Skeletal muscle satellite cell (primary cell): ENCODE data around the gene TRPV5. TPM values are rescaled to one million over a fixed set of nuclear protein-coding genes. Genes with fewer than 3 reads are reported as not detected.
"Not testable (repeated sequence)": the region's sequence is repeated elsewhere in the genome, so short reads cannot be mapped to it uniquely, and the experiment has no call there.

Experiments used
- H3K27me3 ChIP-seq: 2 replicates; pipeline ENCODE4 v1.7.0; 2013; ENCODE audit warnings: low read length; ENCODE audit not compliant: control insufficient read depth, insufficient read depth
- H3K36me3 ChIP-seq: 2 replicates; pipeline ENCODE4 v1.7.0; 2013; ENCODE audit warnings: mild to moderate bottlenecking, control low read depth, low read length; ENCODE audit not compliant: insufficient read depth
- H3K4me1 ChIP-seq: 2 replicates; pipeline ENCODE4 v1.7.0; 2013; ENCODE audit warnings: low read length; ENCODE audit not compliant: control insufficient read depth, insufficient read depth
- H3K4me2 ChIP-seq: 2 replicates; pipeline ENCODE4 v1.7.0; 2013; ENCODE audit warnings: mild to moderate bottlenecking, low read length
- H3K4me3 ChIP-seq: 2 replicates; pipeline ENCODE4 v1.7.0; 2013; ENCODE audit warnings: low read length
- H3K9ac ChIP-seq: 2 replicates; pipeline ENCODE4 v1.7.0; 2013; ENCODE audit warnings: mild to moderate bottlenecking, low read depth, low read length, moderate library complexity
- H3K9me3 ChIP-seq: replicated peaks from 2 replicates; pipeline ENCODE4 v1.7.0; 2013; ENCODE audit warnings: mild to moderate bottlenecking, control low read depth, low read length
- total RNA-seq: library from RNA; depleted of rRNA; stranded (reverse); fragments of >200 nt; gene quantifications from 2 replicates; pipeline ENCODE4 v1.2.3, GENCODE V29; 2012; rRNA removed

The TRPV5 gene
- not detected in 2 replicates for total RNA-seq

DNA sequence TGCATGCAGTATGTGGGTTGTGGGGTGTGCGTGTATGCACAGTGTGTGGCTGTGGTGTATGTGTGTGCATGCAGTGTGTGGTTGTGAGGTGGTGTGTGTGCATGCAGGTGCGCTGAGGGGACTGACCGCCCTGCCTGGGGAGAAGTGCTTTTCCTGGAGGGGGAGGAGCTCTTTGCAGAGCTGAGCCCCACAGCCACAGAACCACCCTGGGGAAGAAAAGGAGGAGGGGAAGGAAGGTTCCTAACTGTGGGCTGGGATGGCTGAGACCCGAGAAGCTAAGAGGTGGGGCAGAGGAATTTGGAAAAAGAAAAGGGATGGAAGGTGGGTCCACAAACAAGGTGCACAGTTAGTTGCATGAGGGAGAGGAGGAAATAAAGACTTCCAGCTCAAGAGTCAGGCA lies at the start of gene TRPV5:
TSS of gene TRPV5 (minus strand) at position 123 of the 400 bp plus-strand sequence. CDS start 287 bp downstream, outside the sequence.
- H3K4me1 ChIP-seq, result no peaks in the 10 kb centered on the region

DNA sequence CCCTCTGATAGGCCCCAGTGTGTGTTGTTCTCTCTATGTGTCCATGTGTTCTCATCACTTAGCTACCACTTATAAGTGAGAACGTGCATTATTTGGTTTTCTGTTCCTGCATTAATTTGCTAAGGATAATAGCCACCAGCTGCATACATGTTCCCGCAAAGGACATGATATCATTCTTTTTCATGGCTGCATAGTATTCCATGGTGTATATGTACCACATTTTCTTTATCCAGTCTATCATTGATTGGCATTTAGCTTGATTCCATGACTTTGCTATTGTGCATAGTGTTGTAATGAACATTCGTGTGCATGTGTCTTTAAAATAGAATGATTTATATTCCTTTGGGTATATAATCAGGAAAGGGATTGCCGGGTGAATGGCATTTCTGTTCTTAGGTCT lies 44.9 kb upstream of the TRPV5 start:
- H3K4me1 ChIP-seq, H3K4me3 ChIP-seq, H3K9me3 ChIP-seq, H3K9ac ChIP-seq, H3K36me3 ChIP-seq, H3K27me3 ChIP-seq, H3K4me2 ChIP-seq: not testable (repeated sequence)

More for the DNA sequence above, at the start of gene TRPV5:
- Histone ChIP-seq H3K4me2 (no peak within 1 kb of the TSS), H3K4me3 (no peak within 1 kb of the TSS), H3K9ac (no peak within 1 kb of the TSS), H3K36me3 (no peaks in the 10 kb centered on the region), H3K9me3 (no peaks in the 10 kb centered on the region), H3K27me3 (peaks cover 18% of the 10 kb centered on the region)

DNA sequence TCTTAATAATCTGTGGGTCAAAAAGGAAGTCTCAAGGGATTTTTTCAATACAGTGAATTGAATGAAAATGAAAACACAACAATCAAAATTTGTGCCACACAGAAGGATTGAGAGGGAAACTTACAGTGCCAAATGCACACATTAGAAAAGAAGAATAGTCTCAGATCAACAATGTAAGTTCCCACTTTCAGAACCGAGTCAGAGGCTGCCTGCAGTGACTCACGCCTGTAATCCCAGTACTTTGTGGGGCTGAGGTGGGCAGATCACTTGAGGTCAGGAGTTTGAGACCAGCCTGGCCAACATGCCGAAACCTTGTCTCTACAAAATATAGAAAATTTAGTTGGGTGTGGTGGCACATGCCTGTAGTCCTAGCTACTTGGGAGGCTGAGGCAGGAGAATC lies 41.1 kb upstream of the TRPV5 start:
- Histone ChIP-seq H3K4me2 (no peak overlapping the region), H3K4me3 (no peak overlapping the region), H3K4me1 (no peaks in the 10 kb centered on the region), H3K9ac (no peak overlapping the region), H3K27me3 (no peaks in the 10 kb centered on the region), H3K9me3 (no peaks in the 10 kb centered on the region), H3K36me3 (no peaks in the 10 kb centered on the region)

DNA sequence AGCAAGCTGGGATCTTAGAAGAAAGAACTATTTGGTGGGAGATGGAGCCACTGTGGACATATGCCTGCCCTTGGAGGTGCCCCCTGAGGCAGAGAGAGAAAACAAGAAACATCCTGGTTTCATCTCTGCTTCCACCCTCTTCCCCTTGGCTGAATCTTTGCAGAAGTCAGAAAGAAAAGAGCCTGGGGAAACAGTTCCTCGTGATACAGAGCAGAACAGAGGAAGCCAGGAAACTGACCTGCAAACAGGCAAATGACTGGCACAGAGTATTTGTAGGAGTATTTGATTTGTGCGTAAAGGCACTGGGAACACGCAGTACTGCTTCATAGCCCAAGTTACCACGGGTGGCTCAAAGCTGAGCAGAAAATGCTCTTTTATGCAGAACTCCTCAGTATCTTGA lies 35.6 kb upstream of the TRPV5 start:
- H3K9ac ChIP-seq, result no peak overlapping the region
- no peaks in the 10 kb centered on the region for H3K36me3 ChIP-seq
- no peak overlapping the region for H3K4me3 ChIP-seq
- H3K4me1 ChIP-seq, result no peaks in the 10 kb centered on the region
- peaks cover 8% of the 10 kb centered on the region for H3K27me3 ChIP-seq
- H3K4me2 ChIP-seq, result no peak overlapping the region
- no peaks in the 10 kb centered on the region for H3K9me3 ChIP-seq

DNA sequence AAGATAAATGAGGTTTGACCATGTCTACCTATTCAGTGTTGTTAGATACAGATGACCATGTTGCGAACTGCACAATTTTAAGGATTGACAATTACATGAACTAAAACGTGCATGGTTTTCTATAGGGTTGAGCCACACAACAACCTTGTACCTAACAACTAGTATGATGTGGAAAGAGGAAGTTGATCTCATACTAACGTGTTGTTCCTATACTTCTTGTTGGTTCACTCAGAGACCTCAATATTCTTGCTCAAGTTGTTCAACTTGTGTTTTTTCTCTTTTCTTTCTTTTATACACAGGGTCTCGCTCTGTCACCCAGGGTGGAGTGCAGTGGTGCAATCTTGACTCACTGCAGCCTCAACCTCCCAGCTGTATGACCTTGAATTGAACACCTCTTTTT lies 34.7 kb upstream of the TRPV5 start:
- H3K27me3 ChIP-seq, result peaks cover 9% of the 10 kb centered on the region
- H3K9me3 ChIP-seq, result no peaks in the 10 kb centered on the region
- H3K9ac ChIP-seq, result no peak overlapping the region
- no peak overlapping the region for H3K4me2 ChIP-seq
- H3K36me3 ChIP-seq, result no peaks in the 10 kb centered on the region
- H3K4me3 ChIP-seq, result no peak overlapping the region
- H3K4me1 ChIP-seq, result no peaks in the 10 kb centered on the region

DNA sequence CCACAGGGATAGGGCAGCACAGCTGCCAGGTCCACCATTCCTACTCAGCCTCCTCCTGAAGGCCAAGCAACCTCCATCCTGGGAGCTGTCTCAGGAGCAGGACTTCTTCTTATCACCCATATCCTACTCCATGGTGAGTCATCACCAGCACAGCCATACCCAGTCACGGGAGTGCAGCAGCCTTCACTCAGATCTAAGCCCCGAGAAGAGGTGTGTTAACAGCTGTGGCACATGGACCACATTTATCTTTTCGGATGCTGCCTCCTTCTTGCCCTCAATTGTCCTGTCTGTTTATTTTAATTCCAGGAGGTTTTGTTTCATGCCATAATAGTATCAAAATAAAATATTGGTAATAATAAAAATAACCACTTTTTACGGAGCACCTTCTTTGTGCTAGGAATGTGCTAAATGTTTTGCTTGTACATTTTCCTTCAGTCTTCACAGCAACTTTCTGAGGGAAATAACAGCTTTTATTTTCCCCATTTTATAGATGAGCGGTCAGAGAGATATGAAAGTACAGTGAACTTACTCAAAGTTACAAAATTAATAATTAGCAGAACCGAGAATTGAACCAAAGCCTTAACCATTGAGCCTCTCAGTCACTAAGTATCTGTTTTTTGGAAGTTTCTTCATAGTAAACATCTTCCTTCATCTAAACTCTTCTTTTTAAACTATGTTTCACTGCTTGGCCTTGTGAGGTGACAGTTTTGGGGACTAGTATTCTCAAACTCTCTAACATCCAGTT lies 31.1 kb upstream of the TRPV5 start:
- Histone ChIP-seq H3K9me3 (no peaks in the 10 kb centered on the region), H3K4me2 (no peak overlapping the region), H3K4me3 (no peak overlapping the region), H3K9ac (no peak overlapping the region), H3K36me3 (no peaks in the 10 kb centered on the region), H3K4me1 (no peaks in the 10 kb centered on the region), H3K27me3 (peaks cover 25% of the 10 kb centered on the region)

DNA sequence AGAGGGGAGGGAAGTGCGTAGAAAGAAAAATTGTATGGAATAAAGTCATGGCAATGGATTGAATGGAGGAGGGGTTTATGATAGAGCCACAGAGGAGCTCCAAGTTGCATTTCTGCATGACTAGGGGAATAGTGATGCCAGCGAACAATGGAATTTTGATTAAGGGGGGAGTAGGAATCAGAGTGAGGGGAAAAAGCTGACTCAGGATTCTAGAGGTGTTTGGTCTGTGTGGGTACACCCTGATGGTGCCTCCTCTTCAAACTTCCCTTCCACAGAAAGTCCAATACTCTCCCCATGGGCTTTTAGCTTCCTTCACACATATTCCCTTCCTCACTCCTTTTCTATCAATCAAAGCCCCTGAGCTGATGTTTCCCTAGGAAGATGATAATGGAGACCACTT lies 30.4 kb upstream of the TRPV5 start:
- Histone ChIP-seq H3K9me3 (no peaks in the 10 kb centered on the region), H3K9ac (no peak overlapping the region), H3K4me2 (no peak overlapping the region), H3K4me1 (no peaks in the 10 kb centered on the region), H3K36me3 (no peaks in the 10 kb centered on the region), H3K27me3 (peaks cover 29% of the 10 kb centered on the region), H3K4me3 (no peak overlapping the region)

DNA sequence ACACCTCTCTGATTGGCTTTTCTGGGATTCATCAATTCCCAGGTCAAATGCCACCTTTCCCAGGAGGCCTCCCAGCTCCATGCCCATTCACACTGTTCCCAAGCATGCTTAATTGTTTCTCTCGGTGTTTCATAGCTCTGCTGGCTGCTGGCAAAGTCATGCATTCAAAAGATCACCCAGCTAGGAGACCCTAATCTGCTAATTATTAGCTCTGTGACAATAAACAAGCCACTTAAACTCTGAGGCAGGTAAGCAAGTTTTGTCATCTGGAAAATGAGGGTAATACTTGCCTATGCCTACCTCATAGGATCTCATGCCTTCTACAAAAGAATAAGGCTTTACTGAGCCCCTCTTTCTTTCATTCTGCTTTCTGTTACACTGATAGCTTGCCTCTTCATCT lies 29.4 kb upstream of the TRPV5 start:
- Histone ChIP-seq H3K9ac (no peak overlapping the region), H3K4me2 (no peak overlapping the region), H3K36me3 (no peaks in the 10 kb centered on the region), H3K4me1 (no peaks in the 10 kb centered on the region), H3K4me3 (no peak overlapping the region), H3K9me3 (no peaks in the 10 kb centered on the region), H3K27me3 (peaks cover 27% of the 10 kb centered on the region)

DNA sequence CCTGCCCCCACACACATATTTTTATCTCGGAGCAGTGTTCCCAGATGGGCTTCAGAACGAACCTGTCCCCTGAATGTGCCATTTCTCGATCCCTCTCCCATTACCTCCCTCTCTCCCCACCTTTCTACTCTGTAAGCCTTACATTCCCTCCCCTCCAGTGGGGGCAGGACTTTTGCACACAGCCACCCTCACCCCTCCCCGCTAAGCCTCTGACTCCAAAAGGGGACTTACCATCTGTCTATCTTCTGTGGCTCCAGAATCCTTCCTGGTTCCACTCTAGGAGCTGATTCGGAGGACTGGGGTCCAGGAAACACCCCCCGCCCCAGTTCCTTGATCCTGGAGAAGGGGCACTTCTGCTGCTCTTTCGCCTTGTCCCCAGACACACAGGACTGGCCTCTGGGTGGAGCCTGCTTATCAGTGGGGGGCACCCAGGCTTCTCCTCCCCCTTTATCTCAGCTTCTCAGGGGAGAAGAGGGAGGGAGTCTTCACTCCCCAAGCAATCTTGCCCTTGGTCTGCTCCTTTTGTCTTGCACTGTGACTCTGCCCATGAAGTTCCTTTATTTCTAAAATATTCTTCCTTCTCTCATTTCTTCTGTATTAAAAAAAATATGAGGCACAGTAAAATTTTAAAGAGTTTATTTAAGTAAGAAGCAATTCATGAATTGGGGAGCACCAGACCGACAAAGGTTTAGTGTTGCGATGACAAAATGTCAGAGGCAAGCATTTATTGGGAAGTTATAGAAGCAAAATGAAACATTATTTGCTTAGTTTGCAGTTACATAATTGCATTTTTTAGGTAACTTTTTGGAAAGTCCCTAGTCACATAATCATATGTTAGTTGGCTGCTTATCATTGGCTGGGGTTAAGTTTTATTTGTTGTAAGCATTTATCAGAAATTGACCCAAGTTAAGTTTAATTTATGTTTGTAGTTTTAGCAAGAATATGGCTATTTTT lies 28.7 kb upstream of the TRPV5 start, which contains the start of gene KEL:
TSS of gene KEL (minus strand) at position 391 of the 954 bp plus-strand sequence. CDS start at position 234, 157 bp downstream.
- Histone ChIP-seq H3K9me3 (no peaks in the 10 kb centered on the region), H3K27me3 (peaks cover 27% of the 10 kb centered on the region), H3K9ac (no peak within 1 kb of the TSS), H3K36me3 (no peaks in the 10 kb centered on the region), H3K4me2 (no peak within 1 kb of the TSS), H3K4me3 (no peak within 1 kb of the TSS), H3K4me1 (no peaks in the 10 kb centered on the region)

DNA sequence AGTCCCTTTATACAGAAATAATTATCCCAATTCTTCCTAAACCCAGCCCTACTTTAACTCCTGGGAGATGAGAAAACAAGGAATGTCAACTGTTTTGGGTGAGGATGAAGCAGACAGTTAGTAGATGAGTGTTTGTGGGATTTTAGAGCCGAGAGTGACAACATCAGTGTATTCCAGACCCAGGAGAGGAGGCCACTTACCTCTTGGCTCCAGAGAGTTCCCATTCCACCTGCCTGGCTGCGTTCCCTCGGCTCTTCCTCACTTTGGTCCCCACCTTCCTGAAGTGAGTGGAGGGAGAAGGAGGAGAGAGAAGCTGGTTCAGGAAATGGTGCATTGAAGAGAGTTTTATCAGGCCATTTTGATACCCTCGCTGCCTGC lies 28.0 kb upstream of the TRPV5 start:
- H3K4me2 ChIP-seq, result no peak overlapping the region
- H3K9ac ChIP-seq, result no peak overlapping the region
- H3K36me3 ChIP-seq, result no peaks in the 10 kb centered on the region
- peaks cover 27% of the 10 kb centered on the region for H3K27me3 ChIP-seq
- no peaks in the 10 kb centered on the region for H3K4me1 ChIP-seq
- no peaks in the 10 kb centered on the region for H3K9me3 ChIP-seq
- H3K4me3 ChIP-seq, result no peak overlapping the region

DNA sequence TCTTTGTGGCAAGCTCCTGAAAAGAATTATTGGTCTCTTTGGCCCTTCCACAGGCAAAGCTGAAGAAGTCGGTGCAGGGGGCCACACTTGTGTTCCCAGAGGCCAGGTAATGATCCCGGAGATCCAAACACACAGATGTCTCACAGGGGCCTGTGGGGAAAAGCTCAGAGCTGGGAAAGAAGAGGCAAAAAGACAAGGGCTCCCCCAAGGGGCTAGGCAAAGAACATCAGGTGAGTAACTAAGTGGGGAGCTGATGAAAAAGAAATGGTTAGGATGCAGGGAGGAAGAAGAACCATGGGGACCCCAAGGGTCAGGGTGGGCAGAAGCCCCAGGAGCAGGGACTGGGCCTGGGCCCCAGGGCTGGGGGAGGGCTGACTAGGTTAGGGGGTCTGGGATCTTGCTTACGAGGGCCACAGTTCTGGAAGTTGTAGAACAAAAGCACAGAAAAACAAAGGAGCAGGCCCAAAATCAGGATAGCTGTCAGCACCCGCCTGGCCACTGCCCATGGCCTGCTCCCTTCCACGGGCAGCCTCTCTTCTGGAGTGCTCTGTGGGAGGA lies 27.5 kb upstream of the TRPV5 start:
- peaks cover 29% of the 10 kb centered on the region for H3K27me3 ChIP-seq
- no peaks in the 10 kb centered on the region for H3K4me1 ChIP-seq
- H3K9me3 ChIP-seq, result no peaks in the 10 kb centered on the region
- H3K4me2 ChIP-seq, result no peak overlapping the region
- no peaks in the 10 kb centered on the region for H3K36me3 ChIP-seq
- no peak overlapping the region for H3K4me3 ChIP-seq
- no peak overlapping the region for H3K9ac ChIP-seq
